H1 (cell line): Measurements from ENCODE around the gene ZNF69. TPM values are rescaled to one million over a fixed set of nuclear protein-coding genes. Genes with fewer than 3 reads are reported as not detected.
"Not testable (repeated sequence)": the region's sequence is repeated elsewhere in the genome, so short reads cannot be mapped to it uniquely, and the experiment has no call there.

Source experiments
- CTCF ChIA-PET: fragments of 300-600 bp; sonication (Branson Sonifier 250); formaldehyde crosslinking; loops from one replicate; lab custom pipeline; 2021; ENCODE audit not compliant: partially characterized antibody; lab: Charles Lee
- POLR2A ChIA-PET: fragments of 300-600 bp; sonication (Branson Sonifier 250); formaldehyde crosslinking; loops from one replicate; lab custom pipeline; 2021; ENCODE audit warnings: inconsistent platforms; ENCODE audit not compliant: partially characterized antibody; lab: Charles Lee
- DNase-seq, 2 experiments: peaks; one replicate each; pipeline versions ENCODE4 v3.0.0 to v3.0.0-alpha.2; 2010 to 2022; ENCODE audit warnings: low spot score in 2 of 2, low read depth in 1 of 2, mixed read lengths in 1 of 2
- FAIRE-seq: peaks from 2 replicates; lab custom pipeline; 2011; peaks lifted over from hg19 to GRCh38; lab: Jason Lieb, UNC
- H2AFZ ChIP-seq: 2 replicates; pipeline ENCODE4 v1.8.1; 2012; ENCODE audit warnings: low read length, inconsistent platforms
- H2AK5ac ChIP-seq: 2 replicates; pipeline ENCODE4 v1.6.1; 2013; ENCODE audit warnings: low read depth, low read length
- H2BK120ac ChIP-seq: replicated peaks from 2 replicates; pipeline ENCODE3; 2013; ENCODE audit warnings: low read depth, low read length, inconsistent platforms
- H2BK12ac ChIP-seq: 2 replicates; pipeline ENCODE4 v1.6.1; 2013; ENCODE audit warnings: low read depth, low read length
- H2BK15ac ChIP-seq: 2 replicates; pipeline ENCODE4 v1.6.1; 2013; ENCODE audit warnings: low read length
- H2BK20ac ChIP-seq: 2 replicates; pipeline ENCODE4 v1.6.1; 2013; ENCODE audit warnings: low read length
- H2BK5ac ChIP-seq: 2 replicates; pipeline ENCODE4 v1.6.1; 2013; ENCODE audit warnings: low read depth, low read length
- H3K14ac ChIP-seq: 2 replicates; pipeline ENCODE4 v1.6.1; 2013; ENCODE audit warnings: inconsistent platforms; ENCODE audit not compliant: insufficient read length
- H3K18ac ChIP-seq: 2 replicates; pipeline ENCODE4 v1.6.1; 2013; ENCODE audit warnings: low read length; ENCODE audit errors: extremely low read depth
- H3K23ac ChIP-seq: 2 replicates; pipeline ENCODE4 v1.6.1; 2013; ENCODE audit warnings: inconsistent platforms; ENCODE audit not compliant: insufficient read length
- H3K23me2 ChIP-seq: 2 replicates; pipeline ENCODE4 v1.6.1; 2013; ENCODE audit warnings: low read depth, low read length
- H3K27ac ChIP-seq: 2 replicates; pipeline ENCODE4 v1.6.1; 2011; ENCODE audit warnings: low read depth, low read length, inconsistent platforms
- H3K27me3 ChIP-seq, 4 experiments: replicated peaks in 1 of 4; 1 replicate in 1 of 4; 2 replicates in 3 of 4; pipeline versions ENCODE4 v1.6.1 to v1.8.1; 2011 to 2013; ENCODE audit warnings: low read length in 3 of 4, mild to moderate bottlenecking in 3 of 4, inconsistent platforms in 2 of 4, mixed read lengths in 2 of 4, moderate library complexity in 1 of 4; ENCODE audit not compliant: control insufficient read depth in 3 of 4, insufficient read depth in 3 of 4; ENCODE audit errors: extremely low read depth in 1 of 4
- H3K36me3 ChIP-seq, 4 experiments: 2 replicates each; pipeline versions ENCODE4 v1.6.1 to v1.8.1; 2011 to 2013; ENCODE audit warnings: mild to moderate bottlenecking in 4 of 4, low read length in 3 of 4, moderate library complexity in 2 of 4, control low read depth in 1 of 4, inconsistent platforms in 1 of 4; ENCODE audit not compliant: insufficient read depth in 4 of 4, control insufficient read depth in 2 of 4
- H3K4ac ChIP-seq: replicated peaks from 2 replicates; pipeline ENCODE3; 2013; ENCODE audit warnings: low read length, low read depth, mixed read lengths, inconsistent platforms; ENCODE audit not compliant: insufficient read length
- H3K4me1 ChIP-seq, 4 experiments: replicated peaks in 1 of 4; 1 replicate in 1 of 4; 2 replicates in 3 of 4; pipeline versions ENCODE4 v1.6.1 to v1.8.1; 2011 to 2013; ENCODE audit warnings: low read length in 3 of 4, inconsistent platforms in 2 of 4, mixed read lengths in 1 of 4; ENCODE audit not compliant: insufficient read depth in 4 of 4, control insufficient read depth in 3 of 4
- H3K4me2 ChIP-seq, 2 experiments: 2 replicates each; pipeline versions ENCODE4 v1.6.1 to v1.8.1; 2011 to 2013; ENCODE audit warnings: low read depth in 2 of 2, low read length in 2 of 2, control low read depth in 1 of 2, inconsistent platforms in 1 of 2, mild to moderate bottlenecking in 1 of 2; ENCODE audit not compliant: insufficient read depth in 1 of 2
- H3K4me3 ChIP-seq, 4 experiments: fragments of 200-600, 300-600 bp in 1 of 4; sonication (generic), shearing (Covaris generic), sonication (Bioruptor Twin) in 1 of 4; 2 replicates each; pipeline versions ENCODE4 v1.5.1 to v1.8.1; 2011 to 2016; ENCODE audit warnings: low read length in 4 of 4, low read depth in 3 of 4, control low read depth in 2 of 4, inconsistent platforms in 2 of 4, mild to moderate bottlenecking in 2 of 4, mixed read lengths in 1 of 4, moderate library complexity in 1 of 4; ENCODE audit not compliant: insufficient read depth in 2 of 4; ENCODE audit errors: extremely low read depth in 1 of 4
- H3K56ac ChIP-seq: replicated peaks from 2 replicates; pipeline ENCODE3; 2013; ENCODE audit warnings: low read depth, mild to moderate bottlenecking, mixed read lengths, low read length, inconsistent platforms; ENCODE audit not compliant: insufficient read length
- H3K79me1 ChIP-seq: 2 replicates; pipeline ENCODE4 v1.6.1; 2013; ENCODE audit warnings: low read depth, low read length, control low read depth
- H3K79me2 ChIP-seq, 2 experiments: 2 replicates each; pipeline versions ENCODE4 v1.6.1 to v1.8.1; 2012 to 2013; ENCODE audit warnings: low read length in 2 of 2, mild to moderate bottlenecking in 2 of 2, inconsistent platforms in 1 of 2; ENCODE audit not compliant: insufficient read depth in 2 of 2, control insufficient read depth in 1 of 2
- H3K9ac ChIP-seq, 4 experiments: replicated peaks in 1 of 4; 1 replicate in 1 of 4; 2 replicates in 3 of 4; pipeline versions ENCODE4 v1.6.1 to v1.8.1; 2011 to 2013; ENCODE audit warnings: low read depth in 3 of 4, low read length in 3 of 4, control low read depth in 2 of 4, mild to moderate bottlenecking in 2 of 4, moderate library complexity in 2 of 4, inconsistent platforms in 1 of 4; ENCODE audit errors: extremely low read depth in 1 of 4
- H3K9me3 ChIP-seq, 2 experiments: 2 replicates each; pipeline versions ENCODE4 v1.6.1 to v1.8.1; 2012 to 2013; ENCODE audit warnings: mild to moderate bottlenecking in 2 of 2, moderate library complexity in 2 of 2, control low read depth in 1 of 2, inconsistent platforms in 1 of 2, low read depth in 1 of 2, low read length in 1 of 2, mixed read lengths in 1 of 2; ENCODE audit not compliant: insufficient read depth in 2 of 2
- H4K20me1 ChIP-seq, 2 experiments: replicated peaks in 1 of 2; 2 replicates each; pipeline versions ENCODE3 to v1.8.1; 2011 to 2013; ENCODE audit warnings: inconsistent platforms in 2 of 2, low read length in 2 of 2, mild to moderate bottlenecking in 1 of 2; ENCODE audit not compliant: insufficient read depth in 2 of 2, control insufficient read depth in 1 of 2
- H4K5ac ChIP-seq: 2 replicates; pipeline ENCODE4 v1.6.1; 2013; ENCODE audit warnings: low read length, low read depth, mixed read lengths, inconsistent platforms; ENCODE audit not compliant: insufficient read length
- H4K8ac ChIP-seq: 2 replicates; pipeline ENCODE4 v1.8.0; 2013; ENCODE audit warnings: mild to moderate bottlenecking, moderate library complexity, low read length, inconsistent platforms; ENCODE audit not compliant: insufficient read depth; ENCODE audit errors: extremely low read depth
- H4K91ac ChIP-seq: replicated peaks from 2 replicates; pipeline ENCODE3; 2013; ENCODE audit warnings: low read length, mixed read lengths, inconsistent platforms; ENCODE audit not compliant: insufficient read length
- CTBP2 ChIP-seq: IDR thresholded peaks from 2 replicates; pipeline ENCODE4 v1.7.0; 2011; ENCODE audit warnings: borderline replicate concordance, mild to moderate bottlenecking, moderate library complexity, mixed read lengths, low read length; ENCODE audit not compliant: insufficient read depth, insufficient read length
- EP300 ChIP-seq, 2 experiments: IDR thresholded peaks; 1 replicate in 1 of 2; 2 replicates in 1 of 2; pipeline ENCODE4 v1.6.1; 2011 to 2012; ENCODE audit warnings: low read depth in 2 of 2, low read length in 2 of 2, mild to moderate bottlenecking in 2 of 2, borderline replicate concordance in 1 of 2, inconsistent platforms in 1 of 2, moderate library complexity in 1 of 2
- SAP30 ChIP-seq: fragments of 300-600 bp; sonication (generic); IDR thresholded peaks from 2 replicates; pipeline ENCODE4 v1.7.1; 2012; ENCODE audit warnings: low read length, moderate library complexity, mild to moderate bottlenecking, inconsistent platforms; ENCODE audit not compliant: insufficient read depth, insufficient replicate concordance
- SP1 ChIP-seq: IDR thresholded peaks from 2 replicates; pipeline ENCODE4 v1.6.1; 2011; ENCODE audit warnings: low read depth, low read length
- SRF ChIP-seq: IDR thresholded peaks from 2 replicates; pipeline ENCODE4 v1.6.1; 2011; ENCODE audit warnings: mild to moderate bottlenecking, low read depth, low read length, moderate library complexity
- WGBS, 2 experiments: shearing (Covaris generic) in 1 of 2; methylation state at CpG; one replicate each; pipeline versions ENCODE4 v1.1.6 to v1.1.7; 2013 to 2015; ENCODE audit warnings: low lambda C conversion rate in 2 of 2, mixed read lengths in 2 of 2, inconsistent platforms in 1 of 2, low coverage in 1 of 2, missing lambda C conversion rate in 1 of 2; ENCODE audit not compliant: insufficient replicate concordance in 2 of 2, insufficient coverage in 1 of 2, insufficient read length in 1 of 2; ENCODE audit errors: extremely low coverage in 1 of 2, missing lambda C conversion rate in 1 of 2; 5-methylcytosine and 5-hydroxymethylcytosine counted together
- polyA plus RNA-seq, 7 experiments: library from polyadenylated mRNA; depleted of rRNA in 3 of 7; stranded (reverse) in 5 of 7; unstranded in 2 of 7; fragments of >200 nt in 5 of 7; fragments of 200-250 nt in 2 of 7; gene quantifications; 1 replicate in 5 of 7; 2 replicates in 1 of 7; 4 replicates in 1 of 7; pipeline versions ENCODE4 v1.2.1 to v1.2.3, GENCODE V29; 2011 to 2013; ENCODE audit warnings: missing spikeins in 2 of 7, mixed read lengths in 2 of 7
- total RNA-seq: library from RNA; stranded (reverse); fragmentation: NEBNext Ultra II Directional; extraction: Animal tissue kit (Norgen Biotek cat#: 25700); gene quantifications from 2 replicates; pipeline ENCODE4 v1.2.1, GENCODE V29; 2021

Gene ZNF69
- total and polyA plus RNA-seq, 2 of the 8 experiments (the other 6 are each of a cell fraction or from before 2014, with no cell fraction given) = 5.6 to 22.8 TPM

DNA sequence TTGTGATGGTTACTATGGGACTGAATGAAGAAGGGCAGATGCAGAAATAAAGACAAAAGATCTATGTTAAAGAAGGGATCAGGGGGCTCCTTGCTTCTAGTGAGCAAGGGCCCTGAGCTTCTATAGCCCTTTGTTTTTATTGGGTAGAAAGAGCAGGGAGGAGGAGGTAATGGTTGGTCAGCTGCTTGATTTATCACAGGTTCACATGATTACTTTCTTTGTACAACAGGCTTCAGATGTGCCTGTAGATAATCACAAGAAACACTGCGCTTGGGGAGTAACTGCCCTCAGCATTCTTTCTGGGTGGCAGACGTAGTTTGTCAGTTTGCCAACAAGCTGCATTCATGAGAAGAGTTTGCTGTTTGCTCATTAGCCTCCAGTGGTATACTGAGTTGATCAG, 43.9 kb upstream of the ZNF69 start (continued):
- TF ChIP-seq SRF = no peak
- TF ChIP-seq SP1 = no peak
- no peak for TF ChIP-seq CTBP2
- TF ChIP-seq SAP30 = no peak
- TF ChIP-seq EP300 (IDR thresholded peaks at IDR 0.05; ENCODE audit: borderline replicate concordance in 1 of 2, low read depth in 2 of 2, low read length in 2 of 2) = no peak

DNA sequence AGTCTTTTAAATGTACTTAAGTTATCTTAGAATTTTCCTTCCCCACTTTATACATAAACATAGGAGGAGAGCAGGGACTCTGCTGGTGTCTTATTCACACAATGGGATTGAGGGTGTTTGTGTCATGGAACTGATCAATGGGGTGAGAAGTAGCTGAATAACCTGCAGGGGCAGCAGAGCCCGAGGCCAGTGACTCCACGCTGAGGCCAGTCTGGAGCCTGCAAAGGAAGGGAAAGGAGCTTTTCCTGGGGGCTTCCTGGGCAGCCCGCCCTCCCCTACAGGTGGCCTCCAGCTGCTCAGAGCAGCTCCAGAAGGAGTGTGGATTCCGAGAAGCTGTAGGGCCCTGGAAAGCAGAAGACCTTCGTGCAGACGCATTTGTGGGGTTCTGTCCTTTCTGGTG, 40.0 kb upstream of the ZNF69 start:
- H4K5ac ChIP-seq, H3K79me2 ChIP-seq, H3K4ac ChIP-seq, H2BK5ac ChIP-seq, FAIRE-seq, H3K79me1 ChIP-seq, H4K91ac ChIP-seq, H3K27ac ChIP-seq, H2BK20ac ChIP-seq, H3K9ac ChIP-seq, H4K20me1 ChIP-seq, H3K23ac ChIP-seq, H3K4me2 ChIP-seq, H2BK15ac ChIP-seq, H3K4me3 ChIP-seq, H2AK5ac ChIP-seq, H3K18ac ChIP-seq, H3K27me3 ChIP-seq, H3K4me1 ChIP-seq, H3K23me2 ChIP-seq, H3K36me3 ChIP-seq, H4K8ac ChIP-seq, H2BK120ac ChIP-seq, H2AFZ ChIP-seq, H3K14ac ChIP-seq, H2BK12ac ChIP-seq, DNase-seq, H3K56ac ChIP-seq: not testable (repeated sequence)
- WGBS, 2 experiments = 77% methylated on average over 6 of the region's 6 CpGs; no CpG with 5 or more reads in 1 of the 2 experiments
- peaks cover 7 to 29% of the 10 kb centered on the region in 2 experiments; a peak in 3 of 4 replicates for H3K9me3 ChIP-seq
- ChIA-PET CTCF (interaction anchor here (0.8 to 2.6 kb wide), 6 partner anchors 12 to 114 kb away, joined by 3 to 10 read pairs (median 4); partner anchors contain the start of gene ZNF491), POLR2A (interaction anchor here (1.4 to 1.7 kb wide), 2 partner anchors 250 to 293 kb away, joined by 3 read pairs; partner anchors contain the start of genes ZNF20 and ZNF627)
